Glutamatergic neuron (in vitro differentiated cells): ENCODE data around the gene ZBTB14. TPM values are rescaled to one million over a fixed set of nuclear protein-coding genes. Genes with fewer than 3 reads are reported as not detected.

Experiments
- DNase-seq: peaks from one replicate; pipeline ENCODE4 v3.0.0; 2022
- H3K27ac Mint-ChIP-seq: one replicate; pipeline ENCODE4 v1.8.0; 2020; ENCODE audit warnings: mild to moderate bottlenecking, mixed read lengths, inconsistent platforms; ENCODE audit not compliant: unreplicated experiment
- H3K27me3 Mint-ChIP-seq: one replicate; pipeline ENCODE4 v1.8.0; 2020; ENCODE audit warnings: mild to moderate bottlenecking, moderate library complexity, mixed read lengths, inconsistent platforms; ENCODE audit not compliant: unreplicated experiment
- H3K36me3 Mint-ChIP-seq: one replicate; pipeline ENCODE4 v1.8.0; 2020; ENCODE audit warnings: mild to moderate bottlenecking, mixed read lengths, inconsistent platforms; ENCODE audit not compliant: unreplicated experiment
- H3K4me1 Mint-ChIP-seq: one replicate; pipeline ENCODE4 v1.8.0; 2020; ENCODE audit warnings: mild to moderate bottlenecking, low read depth, mixed read lengths, inconsistent platforms; ENCODE audit not compliant: unreplicated experiment
- H3K4me3 Mint-ChIP-seq: one replicate; pipeline ENCODE4 v1.8.0; 2020; ENCODE audit warnings: mild to moderate bottlenecking, mixed read lengths, inconsistent platforms; ENCODE audit not compliant: unreplicated experiment
- H3K9me3 Mint-ChIP-seq: one replicate; pipeline ENCODE4 v1.8.0; 2020; ENCODE audit warnings: mild to moderate bottlenecking, moderate library complexity, mixed read lengths, inconsistent platforms; ENCODE audit not compliant: unreplicated experiment
- total RNA-seq: library from RNA; stranded (reverse); fragmentation: NEBNext Ultra II Directional; extraction: Animal tissue kit (Norgen Biotek cat#: 25700); gene quantifications from one replicate; pipeline ENCODE4 v1.2.1, GENCODE V29; 2021; ENCODE audit not compliant: unreplicated experiment
- TF ChIP-seq, protein P1 (sequence below): fragments of 200-600 bp; sonication (generic); IDR thresholded peaks from one replicate; pipeline ENCODE4 v1.5.0; 2021; ENCODE audit not compliant: partially characterized antibody, unreplicated experiment

Gene ZBTB14
- total RNA-seq, 1 donor from 2014 or later = 9.1 TPM

DNA sequence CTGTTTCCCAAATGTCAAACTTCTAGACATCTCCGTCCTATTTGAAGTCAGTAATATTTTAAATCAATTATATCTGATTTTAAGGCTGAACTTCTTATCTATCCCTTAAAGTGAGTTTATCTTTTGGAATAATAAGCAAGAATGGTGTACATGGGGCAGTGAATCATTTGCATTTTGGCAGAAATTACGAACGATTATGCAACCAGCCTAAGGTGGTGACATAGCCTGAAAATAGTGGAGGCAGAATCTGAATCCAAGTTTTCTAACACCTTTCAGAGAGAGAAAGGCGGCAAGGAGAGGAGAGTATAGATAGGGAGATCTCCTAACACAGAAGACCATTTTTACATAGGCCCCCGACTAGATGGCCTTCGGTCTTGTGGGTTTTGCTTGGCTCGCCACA is 10.7 kb downstream of the ZBTB14 start:
- H3K4me3 Mint-ChIP-seq = no peak overlapping the region
- DNase-seq = no peak
- peak overlapping the region; percentile 76 for H3K27ac Mint-ChIP-seq
- H3K27me3 Mint-ChIP-seq = no peaks in the 10 kb centered on the region
- H3K9me3 Mint-ChIP-seq = no peaks in the 10 kb centered on the region
- H3K36me3 Mint-ChIP-seq = no peaks in the 10 kb centered on the region
- TF ChIP-seq, protein P1, sequence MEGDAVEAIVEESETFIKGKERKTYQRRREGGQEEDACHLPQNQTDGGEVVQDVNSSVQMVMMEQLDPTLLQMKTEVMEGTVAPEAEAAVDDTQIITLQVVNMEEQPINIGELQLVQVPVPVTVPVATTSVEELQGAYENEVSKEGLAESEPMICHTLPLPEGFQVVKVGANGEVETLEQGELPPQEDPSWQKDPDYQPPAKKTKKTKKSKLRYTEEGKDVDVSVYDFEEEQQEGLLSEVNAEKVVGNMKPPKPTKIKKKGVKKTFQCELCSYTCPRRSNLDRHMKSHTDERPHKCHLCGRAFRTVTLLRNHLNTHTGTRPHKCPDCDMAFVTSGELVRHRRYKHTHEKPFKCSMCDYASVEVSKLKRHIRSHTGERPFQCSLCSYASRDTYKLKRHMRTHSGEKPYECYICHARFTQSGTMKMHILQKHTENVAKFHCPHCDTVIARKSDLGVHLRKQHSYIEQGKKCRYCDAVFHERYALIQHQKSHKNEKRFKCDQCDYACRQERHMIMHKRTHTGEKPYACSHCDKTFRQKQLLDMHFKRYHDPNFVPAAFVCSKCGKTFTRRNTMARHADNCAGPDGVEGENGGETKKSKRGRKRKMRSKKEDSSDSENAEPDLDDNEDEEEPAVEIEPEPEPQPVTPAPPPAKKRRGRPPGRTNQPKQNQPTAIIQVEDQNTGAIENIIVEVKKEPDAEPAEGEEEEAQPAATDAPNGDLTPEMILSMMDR = no peak
- peaks cover 31% of the 10 kb centered on the region for H3K4me1 Mint-ChIP-seq

DNA sequence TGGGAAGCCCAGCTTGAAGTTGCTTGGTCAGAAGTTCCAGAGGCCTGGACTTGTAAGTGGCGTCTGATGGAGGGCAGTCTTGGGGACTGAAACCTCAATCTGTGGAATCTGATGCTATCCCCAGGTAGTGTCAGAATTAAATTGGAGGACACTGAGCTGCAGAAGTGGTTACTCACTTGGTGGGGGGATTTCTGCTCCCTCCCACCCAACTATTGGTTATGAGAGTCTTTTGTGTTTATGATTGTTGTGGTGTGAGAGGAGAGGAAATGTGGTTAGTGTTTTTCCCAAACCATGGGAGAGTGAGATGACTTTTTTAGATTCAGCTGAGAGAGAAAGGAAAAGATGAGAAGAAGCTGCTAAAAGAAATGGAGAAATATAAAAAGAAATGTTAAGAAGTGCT is 12.8 kb downstream of the ZBTB14 start:
- H3K27me3 Mint-ChIP-seq = no peaks in the 10 kb centered on the region
- H3K27ac Mint-ChIP-seq = no peak overlapping the region
- no peaks in the 10 kb centered on the region for H3K9me3 Mint-ChIP-seq
- no peak overlapping the region for H3K4me3 Mint-ChIP-seq
- TF ChIP-seq, protein P1 = no peak
- no peak for DNase-seq
- no peaks in the 10 kb centered on the region for H3K36me3 Mint-ChIP-seq
- peaks cover 23% of the 10 kb centered on the region for H3K4me1 Mint-ChIP-seq

DNA sequence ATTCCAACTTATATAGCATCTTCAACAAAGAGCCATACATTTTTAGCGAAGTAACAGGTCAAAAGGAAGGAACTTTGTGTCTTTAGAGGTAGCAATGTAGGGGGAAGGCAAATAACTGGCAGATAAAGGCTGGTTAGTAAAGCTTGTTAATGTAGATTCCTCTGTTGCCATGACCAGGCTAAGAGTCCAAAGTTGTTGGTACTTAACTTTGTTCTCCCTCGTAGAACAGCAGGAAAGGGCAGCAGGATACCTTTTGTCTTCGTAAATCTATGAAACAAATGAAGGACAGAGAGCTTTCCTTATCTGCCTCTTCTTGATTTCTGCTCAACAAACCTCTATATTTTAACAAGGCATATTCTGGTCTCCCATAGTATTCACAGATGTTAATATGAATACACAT is 18.6 kb downstream of the ZBTB14 start:
- Mint-ChIP-seq H3K4me3 (no peak overlapping the region), H3K4me1 (no peaks in the 10 kb centered on the region), H3K27ac (no peak overlapping the region), H3K9me3 (peaks cover 2% of the 10 kb centered on the region), H3K36me3 (no peaks in the 10 kb centered on the region), H3K27me3 (no peaks in the 10 kb centered on the region)
- TF ChIP-seq, protein P1 = no peak
- no peak for DNase-seq

DNA sequence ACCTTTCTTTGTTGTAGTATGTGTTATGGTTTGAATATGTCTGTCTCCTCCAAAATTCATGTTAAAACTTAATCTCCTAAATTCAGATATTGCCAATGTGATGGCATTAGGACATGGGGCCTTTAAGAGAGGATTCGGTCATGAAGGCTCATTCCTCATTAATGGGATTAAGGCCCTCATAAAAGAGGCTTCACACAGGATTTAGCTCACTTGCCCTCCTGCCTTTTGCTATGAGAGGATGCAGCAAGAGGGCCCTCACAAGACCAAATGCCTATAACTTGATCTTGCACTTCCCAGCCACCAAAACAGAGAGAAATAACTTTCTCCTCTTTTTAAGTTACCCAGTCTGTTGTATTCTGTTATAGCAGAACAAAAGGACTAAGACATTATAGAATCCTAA is 19.7 kb downstream of the ZBTB14 start:
- no peak overlapping the region for H3K27ac Mint-ChIP-seq
- TF ChIP-seq, protein P1 = no peak
- no peaks in the 10 kb centered on the region for H3K4me1 Mint-ChIP-seq
- H3K36me3 Mint-ChIP-seq = no peaks in the 10 kb centered on the region
- DNase-seq = no peak
- H3K9me3 Mint-ChIP-seq = peaks cover 2% of the 10 kb centered on the region
- no peak overlapping the region for H3K4me3 Mint-ChIP-seq
- no peaks in the 10 kb centered on the region for H3K27me3 Mint-ChIP-seq

DNA sequence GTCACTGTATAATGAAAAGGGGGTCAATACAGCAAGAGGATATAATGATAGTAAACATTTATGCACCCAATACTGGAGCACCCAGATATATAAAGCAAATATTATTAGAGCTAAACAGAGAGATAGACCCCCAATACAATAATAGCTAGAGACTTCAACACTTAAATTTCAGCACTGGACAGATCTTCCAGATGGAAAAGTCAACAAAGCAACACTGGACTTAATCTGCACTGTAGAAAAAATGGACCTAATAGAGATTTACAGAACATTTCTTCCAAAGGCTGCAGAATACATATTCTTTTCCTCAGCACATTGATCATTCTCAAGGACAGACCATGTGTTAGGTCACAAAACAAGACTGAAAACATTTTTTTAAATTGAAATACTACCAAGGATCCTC is 26.7 kb downstream of the ZBTB14 start:
- H3K27me3 Mint-ChIP-seq = peaks cover 2% of the 10 kb centered on the region
- TF ChIP-seq, protein P1 = no peak
- peaks cover 9% of the 10 kb centered on the region for H3K36me3 Mint-ChIP-seq
- no peaks in the 10 kb centered on the region for H3K4me1 Mint-ChIP-seq
- peaks cover 7% of the 10 kb centered on the region for H3K9me3 Mint-ChIP-seq
- H3K4me3 Mint-ChIP-seq = no peak overlapping the region
- no peak overlapping the region for H3K27ac Mint-ChIP-seq
- DNase-seq = no peak
